Activated gamma-delta T cell treated with anti-CD3 and anti-CD28 coated beads, Interleukin-2, amount 50 U/mL, for 16 hours (primary cell): ENCODE data around the gene DNM1.

Experiments
- DNase-seq: peaks from one replicate; pipeline ENCODE4 v3.0.0-alpha.2; 2020; ENCODE audit warnings: low read depth

DNM1 gene

GRCh38 chr9:128203024-128203706 lies at the start of gene DNM1:
TSS of gene DNM1 (plus strand) at chr9:128203379. CDS start at chr9:128203471, 92 bp downstream.
- DNase-seq, result peak; percentile 48

DNA sequence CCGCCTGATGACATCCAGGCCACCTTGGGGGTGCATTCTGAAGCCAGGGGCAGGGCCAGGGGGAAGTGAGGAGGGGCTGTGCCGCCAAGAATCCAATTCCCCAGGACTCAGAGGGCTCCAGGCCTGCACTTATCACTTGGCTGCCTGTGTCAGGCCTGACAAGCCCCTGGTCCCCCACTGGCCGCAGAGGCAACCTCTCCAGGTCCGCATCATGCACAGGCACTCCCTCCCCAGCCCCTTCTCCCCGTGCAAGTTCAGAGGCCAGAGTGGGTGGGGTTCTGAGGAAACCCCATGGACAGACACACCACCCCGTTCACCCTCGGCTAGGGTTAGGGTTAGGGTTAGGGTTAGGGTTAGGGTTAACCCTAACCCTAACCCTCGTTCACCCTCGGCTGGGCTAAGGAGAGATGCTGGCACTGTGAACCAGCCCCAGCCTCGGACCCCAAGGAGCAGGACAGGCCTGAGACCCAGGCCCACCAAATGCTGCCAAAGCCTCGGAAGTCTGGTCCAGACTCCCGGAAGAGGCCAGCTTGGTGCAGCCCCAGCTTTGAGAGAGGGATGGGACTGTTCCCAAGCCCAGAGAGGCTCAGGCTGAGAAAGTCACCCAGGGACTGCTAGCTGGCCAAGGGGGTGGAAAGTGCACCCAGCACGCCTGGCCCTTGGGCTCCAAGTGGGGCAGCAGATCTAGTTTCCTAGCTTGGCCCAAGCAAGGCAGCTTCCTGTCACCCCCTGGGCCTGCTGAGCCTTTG lies 49.1 kb upstream of the DNM1 start:
- no peak for DNase-seq

- no peak for DNase-seq
Observed at GRCh38 chr9:128155736-128156500, 47.3 kb upstream of the DNM1 start.

DNA sequence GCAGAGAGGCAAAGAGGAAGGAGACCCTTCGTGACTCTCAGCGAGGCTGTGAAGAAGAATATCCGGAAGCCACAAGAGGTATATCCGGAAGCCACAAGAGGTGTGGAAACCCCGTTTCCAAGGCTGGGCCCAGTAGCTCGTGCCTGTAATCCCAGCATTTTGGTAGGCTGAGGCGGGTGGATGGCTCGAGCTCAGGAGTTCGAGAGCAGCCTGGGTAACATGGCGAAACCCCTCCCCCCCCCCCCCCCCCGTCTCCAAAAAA lies 43.7 kb upstream of the DNM1 start:
- peak; percentile 35 for DNase-seq

GRCh38 chr9:128159784-128160602 lies 43.2 kb upstream of the DNM1 start, which contains the start of gene BBLN:
TSS of gene BBLN (plus strand) at chr9:128160265. CDS start at chr9:128160408, 143 bp downstream.
- peak; percentile 89 for DNase-seq

- peak; percentile 32 for DNase-seq
Observed at GRCh38 chr9:128160603-128160987, 42.6 kb upstream of the DNM1 start.

DNA sequence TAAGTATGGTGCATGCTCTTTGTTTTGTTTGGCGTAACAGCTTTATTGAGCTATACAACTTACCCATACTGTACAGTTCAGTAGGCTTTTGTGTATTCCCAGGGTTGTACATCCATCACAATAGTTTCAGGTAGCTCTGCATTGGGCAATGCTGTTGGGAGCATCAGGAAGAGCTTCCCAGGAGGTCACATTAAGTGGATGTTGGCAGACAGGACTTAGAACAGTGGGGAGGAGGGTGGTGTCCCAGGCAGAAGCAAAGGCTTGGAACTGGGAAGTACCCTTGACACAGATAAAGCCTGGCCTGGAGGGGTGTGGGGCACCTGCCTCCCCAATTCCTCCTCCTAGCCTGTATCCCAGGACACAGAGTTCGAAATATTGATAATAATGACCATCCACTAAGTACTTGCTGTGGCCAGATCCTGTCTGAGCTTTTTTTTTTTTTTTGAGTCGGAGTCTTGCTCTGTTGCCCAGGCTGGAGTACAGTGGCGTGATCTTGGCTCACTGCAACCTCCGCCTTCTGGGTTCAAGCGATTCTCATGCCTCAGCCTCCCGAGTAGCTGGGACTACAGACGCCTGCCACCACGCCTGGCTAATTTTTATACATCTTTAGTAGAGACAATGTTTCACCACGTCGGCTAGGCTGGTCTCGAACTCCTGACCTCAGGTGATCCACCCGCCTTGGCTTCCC lies 41.8 kb upstream of the DNM1 start:
- DNase-seq, result no peak

- no peak for DNase-seq
Observed at GRCh38 chr9:128162215-128163026, 40.8 kb upstream of the DNM1 start.

DNA sequence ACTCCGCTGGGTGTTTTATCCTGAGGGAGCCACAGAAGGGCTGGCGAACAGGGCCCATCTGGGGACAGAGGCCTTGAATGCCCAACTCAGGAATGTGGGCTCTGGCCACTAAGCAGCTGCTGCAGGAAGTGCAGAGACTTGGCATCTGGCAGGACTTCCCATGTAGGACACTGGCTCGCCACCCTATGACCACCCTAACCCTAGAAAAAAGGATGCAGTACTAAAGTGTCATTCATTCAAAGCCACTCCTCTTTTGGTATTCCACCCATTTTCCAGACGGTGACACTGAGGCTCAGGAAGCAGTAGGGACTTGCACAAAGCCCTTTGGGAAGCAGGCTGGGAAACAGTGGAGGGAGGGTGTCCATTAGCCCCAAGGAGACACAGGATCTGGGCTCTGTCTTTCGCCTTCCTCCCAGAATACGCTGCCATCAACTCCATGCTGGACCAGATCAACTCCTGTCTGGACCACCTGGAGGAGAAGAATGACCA lies 40.1 kb upstream of the DNM1 start:
- DNase-seq, result no peak

GRCh38 chr9:128163523-128164306 lies 39.5 kb upstream of the DNM1 start:
- no peak for DNase-seq

DNA sequence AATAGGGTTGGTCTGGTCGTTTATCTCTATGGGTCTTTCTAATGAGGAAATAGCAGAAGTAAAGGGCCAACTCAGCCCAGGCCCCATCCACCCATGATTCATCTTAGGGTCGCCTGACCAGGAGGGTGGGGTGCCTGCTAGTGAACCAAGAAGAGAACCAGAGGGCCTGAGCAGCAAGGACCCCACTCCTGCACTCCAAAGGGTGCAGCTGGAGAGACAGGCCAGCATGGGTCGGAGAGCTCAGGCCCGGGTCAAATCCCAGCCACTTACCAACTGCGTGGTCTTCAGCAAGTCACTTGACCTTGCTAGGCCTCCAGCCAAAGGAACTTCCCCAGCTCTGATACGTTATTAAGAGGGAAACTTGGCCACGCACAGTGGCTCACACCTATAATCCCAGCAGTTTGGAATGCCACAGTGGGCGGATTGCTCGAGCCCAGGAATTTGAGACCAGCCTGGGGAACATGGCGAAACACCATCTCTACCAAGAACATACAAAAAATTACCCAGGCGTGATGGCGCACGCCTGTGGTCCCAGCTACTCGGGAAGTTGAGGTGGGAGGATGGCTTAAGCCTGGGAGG lies 38.8 kb upstream of the DNM1 start:
- no peak for DNase-seq

DNA sequence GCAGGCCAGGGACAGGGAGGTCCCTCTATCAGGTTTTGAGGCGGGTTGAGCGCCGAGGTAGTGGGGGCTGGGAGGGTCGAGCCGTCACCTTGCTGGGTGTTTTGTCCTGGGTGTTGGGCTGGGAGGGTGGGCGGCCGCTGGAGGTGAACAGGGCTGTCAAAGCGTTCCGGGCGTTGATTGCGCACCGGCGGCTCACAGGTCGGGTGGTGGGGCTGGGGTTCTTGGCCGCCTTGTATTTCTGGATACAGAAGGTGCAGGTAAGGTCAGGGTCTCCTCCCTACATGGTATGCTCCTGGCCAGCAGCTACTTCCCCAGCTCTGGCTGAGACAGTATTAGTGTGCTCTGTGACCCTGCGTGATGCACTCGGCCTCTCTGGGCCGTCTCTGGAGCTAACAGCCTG lies 37.0 kb upstream of the DNM1 start:
- DNase-seq, result no peak

DNA sequence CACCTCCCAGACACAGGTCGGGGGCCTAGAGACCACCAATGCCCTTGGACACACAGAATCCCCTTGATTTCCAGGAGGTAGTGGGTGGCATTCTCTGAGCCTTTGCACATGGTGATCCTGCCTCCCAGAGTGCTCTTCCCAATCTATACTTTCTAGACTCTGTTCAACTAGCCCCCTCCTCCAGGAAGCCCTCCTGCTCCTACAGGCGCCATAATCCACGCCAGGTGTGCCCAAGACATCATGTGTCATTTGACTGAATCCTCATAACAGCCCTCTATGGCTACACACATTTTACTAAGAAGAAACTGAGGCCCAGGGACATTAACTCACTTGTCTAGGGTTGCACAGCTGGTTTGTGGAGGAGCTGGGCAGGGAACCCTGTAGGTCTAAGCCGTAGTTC lies 36.0 kb upstream of the DNM1 start:
- DNase-seq, result no peak

- no peak for DNase-seq
Observed at GRCh38 chr9:128168731-128169308, 34.4 kb upstream of the DNM1 start.

DNA sequence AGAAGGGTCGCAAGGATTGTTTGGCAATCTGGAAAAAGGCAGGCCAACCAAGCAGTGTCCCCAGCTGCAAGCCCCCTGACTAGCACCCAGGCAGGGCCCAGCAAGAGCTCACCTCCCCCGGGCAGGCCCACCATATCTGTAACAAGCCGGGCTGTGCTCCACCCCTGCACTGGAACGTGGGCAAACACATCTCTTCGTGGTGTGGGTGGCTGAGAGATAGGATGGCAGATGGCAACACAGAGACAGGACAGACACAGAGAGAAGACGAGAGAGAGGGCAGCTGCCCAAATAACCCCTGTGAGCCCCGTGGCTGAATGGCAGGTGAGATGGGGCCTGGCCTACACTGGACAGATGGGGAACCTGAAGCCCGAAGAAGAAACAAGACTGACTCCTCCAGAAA lies 33.7 kb upstream of the DNM1 start:
- DNase-seq, result no peak

- no peak for DNase-seq
Observed at GRCh38 chr9:128169925-128170324, 33.3 kb upstream of the DNM1 start.

- no peak for DNase-seq
Observed at GRCh38 chr9:128174062-128174461, 29.1 kb upstream of the DNM1 start.

- DNase-seq, result no peak
Observed at GRCh38 chr9:128175102-128175563, 28.0 kb upstream of the DNM1 start.

- no peak for DNase-seq
Observed at GRCh38 chr9:128175726-128176125, 27.5 kb upstream of the DNM1 start.
